SKM-1 (cell line): ENCODE measurements around the gene TRMT2A.
"Not testable (repeated sequence)": the region's sequence is repeated elsewhere in the genome, so short reads cannot be mapped to it uniquely, and the experiment has no call there.

Source experiments
- DNase-seq: peaks from one replicate; lab custom pipeline; 2025; ENCODE audit not compliant: unreplicated experiment; lab: John Stamatoyannopoulos, UW

Gene TRMT2A, protein sequence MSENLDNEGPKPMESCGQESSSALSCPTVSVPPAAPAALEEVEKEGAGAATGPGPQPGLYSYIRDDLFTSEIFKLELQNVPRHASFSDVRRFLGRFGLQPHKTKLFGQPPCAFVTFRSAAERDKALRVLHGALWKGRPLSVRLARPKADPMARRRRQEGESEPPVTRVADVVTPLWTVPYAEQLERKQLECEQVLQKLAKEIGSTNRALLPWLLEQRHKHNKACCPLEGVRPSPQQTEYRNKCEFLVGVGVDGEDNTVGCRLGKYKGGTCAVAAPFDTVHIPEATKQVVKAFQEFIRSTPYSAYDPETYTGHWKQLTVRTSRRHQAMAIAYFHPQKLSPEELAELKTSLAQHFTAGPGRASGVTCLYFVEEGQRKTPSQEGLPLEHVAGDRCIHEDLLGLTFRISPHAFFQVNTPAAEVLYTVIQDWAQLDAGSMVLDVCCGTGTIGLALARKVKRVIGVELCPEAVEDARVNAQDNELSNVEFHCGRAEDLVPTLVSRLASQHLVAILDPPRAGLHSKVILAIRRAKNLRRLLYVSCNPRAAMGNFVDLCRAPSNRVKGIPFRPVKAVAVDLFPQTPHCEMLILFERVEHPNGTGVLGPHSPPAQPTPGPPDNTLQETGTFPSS

DNA sequence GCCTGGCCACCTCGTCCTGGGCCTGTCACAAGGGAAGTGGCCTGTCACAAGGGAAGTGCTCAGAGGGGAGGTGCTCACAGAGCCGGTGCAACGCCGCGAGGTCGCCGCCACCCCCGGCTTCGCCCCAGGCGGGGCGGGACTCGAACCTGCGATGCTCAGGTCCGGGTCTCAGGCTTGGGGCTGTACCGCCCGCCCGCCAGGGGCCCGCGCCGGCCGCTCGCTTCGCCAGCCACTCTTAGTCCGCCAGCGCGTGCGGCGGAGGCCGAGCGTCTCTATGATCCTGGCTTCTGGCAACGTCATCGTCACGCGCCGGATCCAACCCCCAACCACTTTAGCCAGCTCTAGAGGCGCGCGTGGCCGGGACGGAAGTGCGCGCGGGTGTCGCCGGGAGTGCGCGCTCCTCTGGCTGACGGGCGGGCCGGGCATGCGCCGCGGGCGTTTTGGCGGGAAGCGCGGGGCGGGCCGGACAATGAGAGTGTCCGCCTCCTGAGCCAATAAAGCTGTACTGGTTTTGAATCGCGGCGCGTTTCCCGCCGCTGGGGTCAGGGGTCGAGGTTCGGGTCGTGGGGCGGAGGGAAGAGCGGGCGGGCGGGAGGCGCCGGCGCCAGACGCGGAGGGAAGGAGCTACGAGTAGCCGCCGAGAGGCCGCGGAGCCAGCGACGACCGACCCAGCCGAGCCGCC is at the start of gene TRMT2A:
TRMT2A (minus strand) TSS at position 276 of the 682 bp plus-strand sequence. CDS start 320 bp downstream, outside the sequence.
- DNase-seq, result peak; percentile 96

DNA sequence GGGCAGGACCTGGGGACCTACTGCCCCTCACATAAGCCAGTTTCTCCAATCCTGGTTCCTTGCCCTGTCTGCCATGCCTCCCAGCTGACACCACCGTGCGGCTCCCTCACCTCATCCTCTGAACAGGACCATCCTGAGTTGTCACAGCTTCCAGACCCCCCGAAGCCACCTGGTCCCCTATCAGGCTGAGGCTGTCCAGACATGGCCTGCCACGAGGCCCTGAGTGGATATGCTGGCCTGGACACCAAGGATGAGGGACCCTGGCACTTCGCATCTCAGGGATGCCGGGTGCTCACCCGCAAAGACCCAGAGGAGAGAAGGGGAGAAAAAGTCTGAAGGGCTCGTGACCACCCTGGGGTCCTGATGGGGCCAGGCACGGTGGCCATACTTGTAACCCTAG is 49.7 kb upstream of the TRMT2A start:
- DNase-seq, result no peak

DNA sequence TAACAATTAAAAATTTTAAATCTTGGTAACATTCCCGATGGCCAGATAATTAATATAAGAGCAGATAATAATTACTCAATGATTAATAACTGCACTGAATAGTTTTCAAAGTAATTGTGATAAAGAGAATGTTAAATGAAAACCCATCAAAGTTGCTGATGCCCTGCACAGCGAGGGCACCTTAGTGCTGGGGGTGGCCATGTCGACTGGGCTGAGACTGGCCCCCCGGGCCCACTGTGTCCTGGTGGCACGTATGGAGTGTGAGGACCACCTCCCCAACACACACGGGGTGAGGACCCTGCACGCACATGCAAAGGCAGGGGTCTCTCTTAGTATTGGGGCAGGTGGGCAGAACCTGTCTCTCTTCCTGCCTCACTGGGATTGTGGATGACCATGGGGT is 48.9 kb upstream of the TRMT2A start:
- no peak for DNase-seq

DNA sequence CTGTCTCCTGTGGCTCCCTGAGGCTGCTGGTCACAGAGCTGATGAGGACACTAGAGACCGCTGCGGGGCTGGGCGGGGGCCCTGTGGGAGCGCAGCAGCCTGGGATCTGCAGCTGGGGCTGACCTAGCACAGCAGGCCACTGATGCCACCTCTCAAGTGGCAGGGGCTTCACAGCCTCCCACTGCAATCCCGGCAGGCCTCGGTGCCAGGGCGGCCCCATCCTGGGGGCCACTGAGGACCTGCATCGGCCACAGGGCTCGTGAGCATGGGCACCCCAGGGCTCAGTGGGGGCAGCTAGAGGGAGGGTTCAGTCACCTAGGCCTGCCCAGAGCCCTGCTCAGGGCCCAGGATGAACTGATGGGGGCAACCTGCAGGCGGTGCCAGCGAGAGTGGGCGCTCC is 48.4 kb upstream of the TRMT2A start:
- no peak for DNase-seq

DNA sequence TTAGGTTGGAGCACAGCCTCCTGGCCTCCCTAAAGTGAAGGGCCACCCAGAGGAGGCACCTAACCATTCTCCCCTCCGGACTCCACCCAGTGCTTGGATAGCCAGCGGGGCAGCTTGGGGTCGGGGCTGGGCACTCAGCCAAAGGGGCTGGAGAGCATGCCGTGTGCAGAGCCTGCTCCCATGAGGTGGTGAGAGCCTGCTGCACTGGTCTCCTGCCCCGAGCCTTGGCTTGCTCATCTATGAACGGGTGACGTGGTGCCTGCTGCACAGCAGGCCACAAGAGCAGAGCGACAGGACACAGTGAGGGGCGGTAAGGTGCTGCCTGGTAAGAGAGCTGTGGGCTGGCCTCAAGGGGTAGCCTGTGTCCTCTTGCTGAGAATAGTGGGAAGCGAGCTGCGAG is 47.8 kb upstream of the TRMT2A start:
- no peak for DNase-seq

DNA sequence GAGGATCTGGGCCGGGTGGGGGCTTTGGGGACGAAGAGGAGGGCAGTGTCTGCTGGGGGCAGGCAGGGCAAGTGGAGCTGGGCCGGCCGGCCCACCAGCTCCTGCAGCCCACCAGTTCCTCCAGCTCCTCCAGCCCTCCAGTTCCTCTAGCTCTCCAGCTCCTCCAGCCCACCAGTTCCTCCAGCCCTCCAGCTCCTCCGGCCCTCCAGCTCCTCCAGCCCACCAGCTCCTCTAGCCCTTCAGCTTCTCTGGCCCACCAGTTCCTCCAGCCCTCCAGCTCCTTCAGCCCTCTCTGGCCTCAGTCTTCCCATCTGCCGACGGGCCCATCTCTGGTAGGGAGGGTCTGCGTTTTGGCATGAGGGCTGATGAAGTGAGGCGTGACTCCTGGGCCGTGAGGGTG is 43.0 kb upstream of the TRMT2A start:
- no peak for DNase-seq

DNA sequence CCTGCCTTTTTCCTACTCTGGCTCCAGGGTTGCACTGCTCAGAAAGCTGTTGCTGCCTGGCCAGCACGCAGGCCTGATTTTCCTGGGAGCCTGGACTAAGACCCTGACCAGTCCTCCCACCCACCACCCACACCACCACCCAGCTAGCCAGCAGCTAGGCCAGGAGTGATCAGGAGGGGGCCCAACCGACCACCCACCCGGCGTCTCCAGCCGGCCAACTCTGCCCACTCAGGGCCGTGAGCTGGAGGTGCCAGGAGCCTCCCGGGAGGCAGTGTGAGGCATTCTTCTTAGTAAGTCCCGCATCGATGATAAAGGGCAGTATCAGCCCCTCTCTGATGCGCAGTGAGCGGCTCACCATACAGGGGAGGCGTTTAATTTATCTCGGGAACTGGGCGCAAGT is 42.5 kb upstream of the TRMT2A start:
- DNase-seq, result not testable (repeated sequence)

GRCh38 chr22:20159076-20159475 is 42.0 kb upstream of the TRMT2A start:
- DNase-seq, result no peak

- DNase-seq, result no peak
Observed at GRCh38 chr22:20158391-20159036, 41.5 kb upstream of the TRMT2A start.

DNA sequence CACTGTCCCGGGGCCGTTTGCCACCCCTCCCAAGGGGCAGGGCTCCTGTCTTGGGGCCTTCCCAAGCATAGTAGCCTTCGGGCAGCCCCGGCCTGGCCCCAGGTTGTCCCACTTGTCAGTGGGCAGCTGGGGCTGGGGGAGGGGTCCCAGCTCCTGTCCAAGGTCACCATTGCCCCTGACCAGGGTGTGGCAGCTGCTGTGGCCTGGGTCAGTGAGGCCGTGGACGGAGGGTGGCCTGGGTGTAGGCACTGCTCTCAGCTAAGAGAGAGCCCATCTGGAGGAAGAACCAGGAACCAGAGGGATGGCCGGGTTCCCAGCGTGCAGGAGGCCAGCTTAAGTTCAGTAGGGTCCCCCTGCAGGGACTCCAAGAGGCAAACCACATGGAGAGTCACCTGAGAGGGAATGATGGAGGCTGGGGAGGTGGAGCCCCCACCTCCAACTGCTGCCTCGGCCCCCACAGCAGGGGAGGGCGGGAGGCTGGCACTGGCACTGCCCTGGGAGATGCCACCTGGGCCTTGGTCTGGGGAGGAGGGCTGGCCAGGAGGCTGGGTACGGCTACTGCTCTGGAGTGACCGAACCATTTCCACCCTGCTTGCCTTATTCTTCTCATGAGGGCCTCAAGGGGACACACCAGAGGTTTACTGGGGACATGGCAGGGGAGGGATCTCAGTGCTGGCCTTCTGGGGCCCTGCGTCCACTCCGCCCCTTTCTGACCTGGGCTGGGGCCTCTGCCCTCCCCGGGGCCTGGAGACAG is 40.6 kb upstream of the TRMT2A start:
- no peak for DNase-seq

GRCh38 chr22:20156611-20157429 is 39.8 kb upstream of the TRMT2A start:
- DNase-seq, result peak; percentile 15

GRCh38 chr22:20156042-20156389 is 39.0 kb upstream of the TRMT2A start:
- DNase-seq, result no peak

DNA sequence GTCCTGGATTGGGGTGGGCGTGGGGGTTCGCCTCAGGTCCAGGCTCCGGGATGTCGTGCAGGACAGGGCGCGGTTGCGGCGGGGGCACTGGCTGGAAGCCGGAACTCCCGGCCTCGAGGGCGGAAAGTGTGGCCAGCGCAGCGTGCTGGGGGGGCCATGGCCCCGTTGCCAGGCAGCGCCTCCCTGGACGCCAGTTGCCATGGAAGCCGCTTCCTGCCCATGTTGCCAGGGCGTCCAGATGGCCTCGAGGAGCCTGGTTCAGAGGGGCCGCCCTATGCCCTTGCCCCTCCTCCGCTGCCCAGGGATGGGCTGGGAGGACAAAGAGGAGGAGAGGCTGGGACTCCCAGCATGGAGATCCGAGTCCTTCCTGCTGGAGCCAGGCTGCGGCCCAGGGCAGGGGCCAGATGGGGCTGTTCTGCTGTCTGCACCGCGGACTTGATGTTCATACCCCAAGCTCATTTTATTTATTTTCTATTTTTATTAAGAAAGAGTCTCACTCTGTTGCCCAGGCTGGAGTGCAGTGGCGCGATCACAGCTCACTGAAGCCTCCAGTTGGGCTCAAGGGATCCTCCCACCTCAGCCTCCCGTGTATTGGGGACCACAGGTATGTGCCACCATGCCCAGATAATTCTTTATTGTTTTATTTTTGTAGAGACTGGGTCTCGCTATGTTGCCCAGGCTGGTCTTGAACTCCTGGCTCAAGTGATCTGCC is 38.5 kb upstream of the TRMT2A start:
- DNase-seq, result no peak

DNA sequence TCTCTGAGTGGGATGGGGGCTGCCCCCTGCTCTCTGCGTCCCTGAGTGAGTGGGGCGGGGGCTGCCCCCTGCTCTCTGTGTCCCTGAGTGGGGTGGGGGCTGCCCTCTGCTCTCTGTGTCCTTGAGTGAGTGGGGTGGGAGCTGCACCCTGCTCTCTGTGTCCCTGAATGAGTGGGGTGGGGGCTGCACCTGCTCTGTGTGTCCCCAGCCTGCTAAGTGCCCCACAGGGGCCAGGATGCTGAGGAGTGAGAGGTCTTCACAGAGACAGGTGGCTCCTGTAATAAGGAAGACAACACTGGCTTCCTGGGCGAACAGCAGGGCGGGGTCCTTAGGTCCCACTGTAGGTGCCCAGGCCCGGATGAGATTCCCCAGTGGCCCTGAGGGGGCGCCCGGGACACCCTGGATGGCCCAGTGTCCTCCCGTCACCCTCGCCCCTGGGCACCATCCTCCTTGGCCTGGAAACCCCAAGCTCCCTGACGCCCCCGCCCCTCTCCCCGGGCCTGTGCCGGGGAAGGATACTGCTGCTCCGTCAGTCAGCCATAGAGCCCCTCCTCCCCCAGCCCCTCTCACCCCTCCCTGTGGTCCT is 37.7 kb upstream of the TRMT2A start:
- DNase-seq, result no peak

- DNase-seq, result no peak
Observed at GRCh38 chr22:20153945-20154344, 36.9 kb upstream of the TRMT2A start.

DNA sequence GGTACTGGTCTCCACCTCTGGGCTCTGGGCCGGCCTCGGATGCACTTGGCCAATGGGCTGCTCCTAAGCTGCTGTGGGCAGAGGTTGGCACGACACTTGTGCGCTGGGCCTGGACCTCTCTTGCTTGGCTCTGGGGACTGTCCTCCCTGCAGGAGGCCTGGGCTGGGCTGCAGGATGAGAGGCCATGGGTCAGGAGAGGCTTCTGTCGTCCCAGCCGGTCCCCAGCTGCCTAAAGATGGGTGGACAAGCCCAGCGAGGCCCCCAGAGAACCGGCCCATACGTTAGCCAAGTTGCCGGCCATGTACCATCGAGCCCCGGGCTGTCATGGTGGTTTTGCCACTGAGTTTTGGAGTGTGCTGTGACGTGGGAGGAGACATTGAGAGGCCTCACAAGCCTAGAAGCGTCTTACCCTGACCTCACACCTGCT is 35.5 kb upstream of the TRMT2A start:
- DNase-seq, result no peak

GRCh38 chr22:20151276-20151588 is 34.2 kb upstream of the TRMT2A start:
- DNase-seq, result no peak

DNA sequence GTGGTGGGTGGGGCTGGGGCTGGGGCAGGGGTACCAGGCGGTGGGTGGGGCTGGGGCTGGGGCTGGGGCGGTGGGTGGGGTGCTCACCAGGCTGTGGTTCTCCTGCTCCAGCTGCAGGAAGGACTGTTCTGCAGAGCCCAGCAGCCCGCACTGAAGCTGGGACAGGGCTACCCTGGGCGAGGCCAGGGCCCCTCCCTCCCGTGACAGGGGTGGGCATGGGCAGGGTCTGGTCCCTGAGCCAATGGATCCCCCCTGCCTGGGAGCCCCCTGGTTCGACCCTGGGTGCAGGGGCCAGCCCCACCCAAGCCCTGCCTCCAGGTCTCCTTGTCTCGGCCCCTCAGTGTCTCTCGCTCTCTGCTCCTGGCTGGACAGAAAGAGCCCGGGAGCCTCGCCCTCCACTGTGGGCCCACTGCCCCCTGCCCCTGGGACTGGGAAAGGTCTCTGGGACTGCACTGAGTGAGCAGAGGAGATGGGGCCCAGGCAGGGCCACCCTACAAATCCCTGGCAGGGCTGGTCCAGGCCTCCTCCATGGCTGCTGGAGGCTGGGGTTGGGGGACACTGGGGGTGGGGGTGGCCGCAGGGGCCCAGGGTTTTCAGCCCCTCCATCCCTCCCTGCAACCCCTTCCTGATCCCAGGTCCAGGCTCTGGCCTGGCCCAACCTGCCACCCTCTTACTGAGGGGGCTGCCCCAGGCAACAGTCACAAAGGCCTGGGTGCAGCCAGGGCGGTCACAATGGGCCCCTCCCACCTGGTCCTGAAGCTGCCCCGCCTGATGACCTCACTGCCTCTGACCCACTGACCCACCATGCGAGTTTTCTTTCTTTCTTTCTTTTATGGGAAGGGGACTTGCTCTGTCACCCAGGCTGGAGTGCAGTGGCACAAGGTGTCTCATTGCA is 33.6 kb upstream of the TRMT2A start, which contains the start of gene CCDC188:
CCDC188 (minus strand) TSS at position 675 of the 895 bp plus-strand sequence; CDS start at position 606, 69 bp downstream.
- no peak for DNase-seq
